Liver (tissue), 3 donors: Measurements from ENCODE around the gene SMYD2.

ENCODE experiments used
- CTCF ChIP-seq: fragments of 150-350 bp; IDR thresholded peaks from 2 replicates; pipeline ENCODE4 v1.5.1; 2017; ENCODE audit warnings: improper control_type of control experiment, low read depth, low read length; ENCODE audit not compliant: missing input control
- RAD21 ChIP-seq, 2 donors: IDR thresholded peaks; 2 replicates each; pipeline ENCODE4 v1.6.1; 2016; ENCODE audit warnings: antibody characterized with exemption in 2 of 2, mild to moderate bottlenecking in 2 of 2
- donor health status: healthy.
- donor health status: healthy.

DNA sequence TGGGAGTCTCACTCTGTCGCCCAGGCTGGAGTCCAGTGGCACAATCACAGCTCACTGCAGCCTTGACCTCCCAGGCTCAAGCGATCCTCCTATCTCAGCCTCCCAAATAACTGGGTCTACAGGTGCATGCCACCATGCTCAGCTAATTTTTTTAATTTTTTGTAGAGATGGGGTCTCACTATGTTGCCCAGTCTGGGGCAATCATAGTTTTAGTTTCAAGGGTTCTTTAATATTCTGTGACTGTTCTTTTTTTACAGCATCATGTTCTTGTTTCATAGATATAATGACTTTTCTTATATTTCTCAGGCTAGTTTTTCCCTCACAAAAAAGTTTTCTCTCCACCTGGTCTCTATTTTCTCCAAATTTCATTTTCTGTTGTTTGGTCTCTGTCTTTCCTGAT is 25.4 kb upstream of the SMYD2 start:
- TF ChIP-seq RAD21 (IDR thresholded peaks at IDR 0.05) (no peak), CTCF (no peak)
